D721Med (cell line): ENCODE data around the gene ARHGEF18.

Experiments
- DNase-seq: peaks from one replicate; pipeline ENCODE4 v3.0.0; 2011; ENCODE audit warnings: low spot score; ENCODE audit not compliant: insufficient read length
- FAIRE-seq: peaks from 2 replicates; lab custom pipeline; 2011; peaks lifted over from hg19 to GRCh38; lab: Jason Lieb, UNC
- CTCF ChIP-seq: IDR thresholded peaks from 2 replicates; pipeline ENCODE4 v1.5.1; 2012; ENCODE audit warnings: mild to moderate bottlenecking, control low read depth; ENCODE audit not compliant: insufficient read depth; ENCODE audit errors: missing control alignments

The ARHGEF18 gene

GRCh38 chr19:7385062-7385461 lies 36.3 kb downstream of the ARHGEF18 start:
- no peak for FAIRE-seq
- no peak for DNase-seq

GRCh38 chr19:7386308-7386707 lies 37.6 kb downstream of the ARHGEF18 start:
- TF ChIP-seq CTCF, result peak; percentile 32
- FAIRE-seq, result no peak
- DNase-seq, result peak; percentile 62

More at GRCh38 chr19:7385062-7385461, 36.3 kb downstream of the ARHGEF18 start:
- no peak for TF ChIP-seq CTCF

- no peak for DNase-seq
- FAIRE-seq, result no peak
- no peak for TF ChIP-seq CTCF
Observed at GRCh38 chr19:7386769-7387168, 38.0 kb downstream of the ARHGEF18 start.

- TF ChIP-seq CTCF, result no peak
- DNase-seq (no peak), FAIRE-seq (no peak)
Observed at GRCh38 chr19:7391218-7391670, 42.5 kb downstream of the ARHGEF18 start.

GRCh38 chr19:7393459-7393858 lies 44.7 kb downstream of the ARHGEF18 start:
- no peak for DNase-seq
- no peak for TF ChIP-seq CTCF
- no peak for FAIRE-seq

GRCh38 chr19:7393939-7394730 lies 45.4 kb downstream of the ARHGEF18 start:
- FAIRE-seq, result no peak
- no peak for DNase-seq
- TF ChIP-seq CTCF, result no peak

- DNase-seq (peak; percentile 89), FAIRE-seq (no peak)
- no peak for TF ChIP-seq CTCF
Observed at GRCh38 chr19:7394731-7395359, 46.1 kb downstream of the ARHGEF18 start.
